Measurements from ENCODE around the gene SLC10A4.

GRCh38 chr4:48526406-48526805, 43.3 kb downstream of the SLC10A4 start:
- TF ChIP-seq CTCF (conservative IDR thresholded peaks at IDR 0.05) = no peak
- TF ChIP-seq EZH2 (IDR thresholded peaks at IDR 0.05; ENCODE audit: low read depth) = no peak
